Activated gamma-delta T cell treated with Interleukin-2 at 50 U/mL for 16 hours (primary cell): Measurements from ENCODE around the gene CCDC28A.

ENCODE experiments used
- DNase-seq: peaks from one replicate; pipeline ENCODE4 v3.0.0-alpha.2; 2020

The CCDC28A gene

DNA sequence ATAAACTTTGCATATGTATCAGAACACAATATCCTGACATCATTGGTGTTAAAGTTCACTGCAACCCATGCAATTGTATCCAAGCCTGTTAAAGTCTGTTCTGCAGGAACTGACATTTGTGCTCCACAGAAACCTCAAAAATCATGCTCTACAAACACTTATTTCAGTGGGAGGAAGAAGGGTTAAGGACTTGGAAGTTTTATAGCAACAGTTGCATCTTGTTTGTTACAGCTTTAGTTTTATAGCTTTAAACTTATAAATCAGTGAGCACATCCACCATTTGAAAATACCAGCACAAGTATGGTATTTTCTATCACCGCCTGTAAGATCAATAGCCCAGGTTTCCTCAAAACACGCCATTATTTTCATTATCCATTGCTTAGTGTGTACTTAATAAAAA, 23.2 kb downstream of the CCDC28A start:
- no peak for DNase-seq

DNA sequence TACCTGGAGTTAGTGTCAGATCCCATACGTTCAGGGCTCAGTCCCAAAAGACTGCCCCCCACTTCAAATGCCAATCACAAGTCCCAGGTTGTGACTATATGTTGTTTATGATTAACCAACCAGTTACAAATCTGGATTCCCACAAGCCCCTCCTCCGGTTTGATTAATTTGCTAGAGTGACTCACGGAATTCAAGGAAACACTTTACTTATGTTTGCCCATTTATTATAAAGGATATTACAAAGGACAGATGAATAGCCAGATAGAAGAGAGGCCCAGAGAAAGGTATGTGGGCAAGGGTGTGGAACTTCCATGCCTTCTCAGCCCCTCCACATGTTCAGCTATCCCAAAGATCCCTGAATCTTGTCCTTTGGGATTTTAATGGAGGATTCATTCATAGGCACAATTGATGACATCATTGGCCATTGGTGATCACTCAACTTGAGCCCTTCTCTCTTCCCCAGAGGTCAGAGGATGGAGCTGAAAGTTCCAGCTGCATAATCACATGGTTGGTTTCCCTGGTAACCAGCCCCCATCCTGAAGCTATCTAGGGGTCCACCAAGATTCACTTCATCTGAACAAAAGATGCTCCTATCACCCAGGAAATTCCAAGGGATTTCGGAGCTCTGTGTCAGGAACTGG, 24.4 kb downstream of the CCDC28A start:
- no peak for DNase-seq

DNA sequence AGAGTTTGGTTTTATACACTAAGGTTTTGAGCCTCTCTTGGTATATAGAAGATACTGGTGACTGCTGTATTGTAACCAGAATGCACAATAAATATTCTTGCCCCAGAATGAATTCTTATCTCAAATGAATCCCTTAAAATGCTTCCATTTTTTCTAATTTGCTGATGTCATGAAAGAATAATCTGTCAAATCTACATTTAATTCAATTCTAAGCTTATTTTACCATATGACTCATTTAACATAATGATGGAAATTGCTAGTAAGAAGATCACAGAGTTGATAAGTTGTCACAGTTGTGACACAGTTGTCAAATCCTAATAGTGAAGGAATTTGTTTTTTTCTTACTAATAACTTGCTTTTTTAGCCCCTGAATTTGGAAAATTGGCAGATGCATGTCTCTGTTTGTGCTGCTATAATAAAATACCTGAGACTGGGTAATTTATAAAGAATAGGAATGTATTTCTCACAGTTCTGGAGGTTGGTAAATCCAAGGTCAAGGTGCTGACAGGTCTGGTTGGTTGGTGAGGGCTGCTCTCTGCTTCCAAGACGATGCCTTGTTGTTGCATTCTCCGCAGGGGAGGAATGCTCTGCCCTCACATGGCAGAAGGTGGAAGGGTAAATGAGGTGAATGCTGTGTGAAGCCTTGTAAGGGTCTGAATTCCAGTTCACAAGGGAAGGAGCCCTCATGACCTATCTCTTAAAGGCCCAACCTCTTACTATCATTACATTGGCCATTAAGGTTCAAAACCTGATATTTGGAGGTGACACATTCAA, 27.0 kb downstream of the CCDC28A start:
- DNase-seq = no peak

DNA sequence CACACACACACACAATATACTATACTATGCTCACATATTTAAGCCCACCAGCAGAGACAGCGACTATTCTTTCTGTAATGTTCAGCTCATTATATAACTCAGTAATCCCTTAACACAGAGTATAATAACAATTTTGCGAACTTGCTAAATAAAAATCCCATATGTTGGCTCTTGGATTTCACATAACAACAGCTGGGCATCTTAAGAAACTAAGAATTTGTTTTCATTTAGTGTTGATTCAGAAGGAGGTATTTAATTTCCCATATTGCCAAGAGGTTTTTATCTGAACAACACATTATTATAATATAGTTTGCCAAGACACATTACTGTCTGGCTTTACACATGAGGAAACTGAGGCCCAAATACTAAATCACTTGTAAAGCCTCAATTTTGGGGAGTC, 29.8 kb downstream of the CCDC28A start:
- no peak for DNase-seq

DNA sequence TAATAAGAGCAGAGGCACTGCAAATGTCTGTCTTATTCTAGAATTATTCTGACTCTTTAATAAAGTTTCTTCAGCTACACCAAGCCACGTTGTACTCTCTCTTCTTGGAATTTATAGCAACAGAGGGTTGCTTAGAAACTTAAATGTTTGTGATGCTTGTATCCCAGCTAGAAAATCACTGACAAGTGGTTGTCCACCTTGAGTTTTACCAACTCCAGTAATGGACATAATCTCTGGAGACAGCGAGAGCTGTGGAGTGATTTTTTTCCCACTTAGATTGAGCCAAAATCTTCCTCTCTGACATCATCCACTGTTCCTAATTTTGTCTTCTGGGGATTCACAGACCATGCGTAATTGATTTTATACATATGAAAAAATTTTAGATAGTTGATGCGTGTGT, 30.3 kb downstream of the CCDC28A start:
- DNase-seq = no peak

DNA sequence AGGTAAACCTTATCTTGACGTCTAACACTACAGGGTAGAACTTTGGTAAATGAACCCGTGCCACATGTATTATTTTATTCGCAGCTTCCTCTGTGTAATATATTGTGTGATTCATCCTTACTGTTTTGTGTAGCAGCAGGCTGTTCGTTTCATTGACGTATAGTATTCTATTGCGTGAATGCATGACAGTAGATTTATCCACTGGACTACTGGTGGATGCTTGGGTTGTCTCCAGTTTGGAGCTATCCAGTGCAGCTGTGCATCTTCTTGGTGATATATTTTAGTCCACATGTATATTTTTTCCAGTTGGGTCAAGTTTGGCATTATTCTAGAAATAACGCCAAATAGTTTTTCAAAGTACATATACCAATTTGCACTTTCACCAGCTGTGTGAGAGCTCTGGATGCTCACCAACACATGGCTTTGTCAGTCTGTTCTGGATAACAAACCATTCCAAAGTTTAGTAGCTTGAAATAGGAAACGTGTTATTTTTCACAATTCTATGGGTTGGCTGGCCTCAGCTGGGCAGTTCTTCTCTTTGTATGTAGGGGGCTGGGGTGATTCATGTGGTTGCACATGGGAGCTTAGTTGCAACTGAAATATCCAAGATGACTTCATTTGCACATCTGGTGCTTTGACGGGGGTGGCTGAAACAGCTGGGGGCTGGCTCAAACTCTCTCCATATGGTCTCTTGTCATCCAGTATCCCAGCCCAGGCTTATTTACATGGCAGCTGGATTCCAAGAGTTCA, 31.6 kb downstream of the CCDC28A start:
- no peak for DNase-seq

DNA sequence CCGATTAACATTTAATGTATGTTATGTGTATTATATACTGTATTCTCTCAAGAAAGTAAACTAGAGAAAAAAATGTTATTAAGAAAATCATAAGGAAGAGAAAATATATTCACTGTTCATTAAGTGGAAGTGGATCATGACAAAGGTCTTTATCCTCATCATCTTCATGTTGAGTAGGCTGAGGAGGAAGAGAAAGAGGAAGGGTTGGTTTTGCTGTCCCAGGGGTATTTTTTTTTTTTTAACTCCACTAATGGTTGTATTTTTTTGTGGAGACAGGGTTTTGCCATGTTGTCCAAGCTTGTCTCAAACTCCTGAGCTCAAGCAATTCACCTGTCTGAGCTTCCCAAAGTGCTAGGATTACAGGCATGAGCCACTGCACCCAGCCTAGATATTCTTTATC, 33.3 kb downstream of the CCDC28A start:
- DNase-seq = no peak

DNA sequence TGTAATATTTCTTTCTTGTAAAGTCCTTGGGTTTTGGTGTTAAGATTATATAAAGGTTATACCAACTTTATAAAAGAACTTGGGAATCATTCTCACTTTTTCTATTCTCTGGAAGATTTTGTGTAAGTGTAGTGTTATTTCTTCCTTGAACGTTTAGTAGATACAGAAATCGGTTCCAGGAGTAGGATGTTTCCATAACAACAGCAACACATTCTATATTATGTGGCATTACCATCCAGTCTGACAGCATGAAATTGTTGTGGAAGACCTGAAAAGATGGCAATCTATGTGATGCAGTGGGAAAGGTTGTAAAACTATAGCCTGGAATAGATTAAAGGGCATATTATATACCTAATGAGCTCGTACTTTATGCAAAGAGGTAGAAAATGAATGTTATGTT, 36.1 kb downstream of the CCDC28A start:
- DNase-seq = no peak

DNA sequence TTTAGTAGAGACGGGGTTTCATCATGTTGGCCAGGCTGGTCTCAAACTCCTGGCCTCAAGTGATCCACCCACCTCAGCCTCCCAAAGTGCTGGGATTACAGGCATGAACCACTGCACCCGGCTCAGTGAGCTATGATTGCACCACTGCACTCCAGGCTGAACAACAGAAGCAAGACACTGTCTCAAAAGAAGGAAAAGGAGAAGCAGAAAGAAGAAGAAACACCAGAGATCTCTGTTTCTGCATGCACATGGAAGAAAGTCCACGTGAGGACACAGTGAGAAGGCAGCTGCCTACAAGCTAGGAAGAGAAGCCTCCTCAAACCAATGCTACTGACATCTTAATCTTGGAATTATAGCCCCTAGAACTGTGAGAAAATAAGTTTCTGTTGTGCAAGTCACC, 38.3 kb downstream of the CCDC28A start:
- DNase-seq = no peak

DNA sequence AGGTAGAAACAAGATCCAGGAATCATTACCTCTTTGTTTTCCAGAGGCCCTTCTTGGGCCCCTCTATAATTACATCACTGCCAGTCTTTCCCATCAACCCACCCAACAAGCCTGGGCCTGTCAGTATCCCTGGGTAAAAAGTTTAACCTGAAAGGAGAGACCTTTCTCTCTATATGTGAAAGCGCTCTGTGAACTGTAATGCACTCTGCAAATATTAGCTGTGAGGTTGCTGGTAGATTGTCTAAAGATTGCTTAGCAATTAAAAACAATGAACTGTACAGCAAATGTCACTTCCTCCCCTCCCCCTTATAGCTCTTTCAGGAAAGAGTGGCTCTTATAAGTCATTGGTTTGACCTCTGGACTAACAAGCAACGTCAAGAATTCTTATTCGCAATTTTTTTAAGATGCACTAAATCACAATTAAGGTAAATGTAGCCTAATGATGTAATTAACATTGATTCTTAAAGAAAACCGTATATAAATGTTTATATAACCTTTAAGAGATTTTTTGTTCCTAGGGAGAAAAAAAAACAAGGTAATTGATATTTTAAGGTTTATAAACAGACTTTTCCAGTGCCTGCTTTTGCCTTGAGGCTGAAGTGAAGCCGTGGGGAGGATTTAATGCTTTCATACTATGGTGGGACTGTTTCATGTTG, 40.7 kb downstream of the CCDC28A start:
- no peak for DNase-seq

DNA sequence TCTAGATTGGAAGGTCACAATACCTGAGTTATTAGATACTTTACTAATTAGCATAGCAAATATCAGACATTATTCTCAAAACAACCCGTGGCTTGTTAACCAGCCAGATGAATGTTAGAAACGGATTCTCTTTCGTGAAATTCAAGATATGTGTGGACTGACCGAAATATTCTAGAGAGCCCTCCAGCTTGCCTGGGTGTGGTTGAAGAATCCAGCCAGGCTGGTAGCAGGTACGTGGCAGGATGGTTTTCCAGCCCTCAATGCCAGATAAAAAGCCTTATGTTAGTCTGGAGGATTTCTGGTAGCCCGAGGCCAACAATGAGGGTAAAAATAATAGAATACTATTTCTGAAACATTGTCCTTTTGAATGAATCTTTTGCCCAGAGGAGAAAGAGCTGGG, 41.7 kb downstream of the CCDC28A start:
- no peak for DNase-seq

DNA sequence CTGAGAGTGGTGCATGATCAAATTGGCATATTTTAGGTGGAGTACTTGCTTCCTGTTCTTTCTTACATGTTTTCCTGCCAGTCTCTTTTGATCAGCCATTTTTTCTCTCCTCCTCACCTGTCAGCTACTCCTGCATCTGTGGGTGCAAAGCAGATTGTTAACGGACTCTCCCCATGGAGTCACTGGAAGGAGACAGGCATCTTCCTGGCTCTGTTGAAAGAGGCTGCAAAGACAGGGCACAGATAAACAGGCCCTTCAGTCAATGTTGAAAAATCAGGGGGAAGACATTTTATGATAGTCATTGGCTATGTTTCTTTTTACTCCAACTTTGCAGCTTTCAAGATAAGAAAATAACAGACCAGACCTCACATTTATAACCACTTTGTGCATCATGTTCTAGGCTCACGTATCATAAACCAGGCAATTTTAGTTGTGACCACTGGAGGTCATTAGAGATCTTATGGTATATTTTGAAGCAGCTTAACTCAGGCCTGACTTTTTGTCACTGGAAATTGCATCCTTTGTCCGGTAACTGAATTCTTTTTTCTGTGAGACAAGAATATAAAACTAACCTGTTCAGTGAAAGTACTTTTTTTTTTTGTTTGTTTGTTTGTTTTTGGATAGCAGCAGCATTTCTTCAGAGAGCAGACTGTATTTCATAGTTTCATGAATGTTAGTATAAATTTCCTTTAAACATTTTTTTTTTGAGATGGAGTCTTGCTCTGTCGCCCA, 42.4 kb downstream of the CCDC28A start:
- no peak for DNase-seq

DNA sequence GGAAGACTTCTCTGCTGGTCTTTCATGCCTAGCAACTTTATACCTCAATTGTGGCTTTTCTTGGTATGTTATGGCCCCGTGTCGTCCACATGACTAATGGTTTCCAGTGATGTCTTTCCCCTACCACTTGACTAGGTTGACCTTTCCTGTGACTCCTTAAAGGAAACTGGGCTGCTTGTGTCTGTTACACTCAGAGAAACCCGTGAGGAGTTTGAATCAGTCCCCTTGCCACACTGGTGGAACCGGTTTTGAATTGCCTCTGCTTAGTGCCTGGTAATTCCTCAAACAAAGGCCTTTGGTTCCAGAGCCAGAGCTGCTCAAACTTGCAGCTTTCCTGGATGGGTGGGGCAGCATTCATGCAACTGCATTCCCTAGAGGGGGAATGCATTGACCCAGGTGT, 44.2 kb downstream of the CCDC28A start:
- DNase-seq = no peak

DNA sequence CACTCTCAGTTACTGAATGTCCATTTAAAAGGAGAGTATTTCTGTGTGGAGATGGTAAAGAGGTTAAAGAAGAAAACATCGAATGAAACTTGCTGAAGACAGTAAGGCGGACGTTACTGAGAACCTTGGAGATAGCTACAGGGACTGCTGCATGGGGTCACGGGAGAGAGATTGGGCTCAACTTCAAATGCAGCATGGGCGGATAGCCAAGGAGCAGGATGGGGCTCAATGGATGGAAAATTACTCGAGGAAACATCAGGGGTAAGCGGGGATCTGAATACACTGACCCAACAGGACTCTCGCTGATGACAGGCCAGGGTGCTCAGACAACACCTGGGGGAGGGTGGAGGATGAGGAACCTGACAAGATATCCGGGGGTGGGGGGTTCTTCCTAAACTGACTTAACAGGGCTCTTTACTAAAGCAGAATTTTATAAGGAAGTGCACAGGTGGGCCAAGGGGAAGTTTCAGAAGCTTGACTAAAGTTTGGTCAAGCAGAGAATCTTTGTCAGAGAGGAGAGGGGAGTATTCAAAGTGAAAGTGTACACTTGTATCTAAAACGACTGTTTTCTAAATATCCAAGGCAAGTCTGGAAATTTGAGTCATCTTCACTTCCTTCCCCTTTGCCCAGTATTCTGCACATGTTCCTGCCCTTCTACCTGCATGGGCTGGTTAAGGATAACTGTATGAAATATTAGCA, 45.1 kb downstream of the CCDC28A start:
- DNase-seq = no peak

DNA sequence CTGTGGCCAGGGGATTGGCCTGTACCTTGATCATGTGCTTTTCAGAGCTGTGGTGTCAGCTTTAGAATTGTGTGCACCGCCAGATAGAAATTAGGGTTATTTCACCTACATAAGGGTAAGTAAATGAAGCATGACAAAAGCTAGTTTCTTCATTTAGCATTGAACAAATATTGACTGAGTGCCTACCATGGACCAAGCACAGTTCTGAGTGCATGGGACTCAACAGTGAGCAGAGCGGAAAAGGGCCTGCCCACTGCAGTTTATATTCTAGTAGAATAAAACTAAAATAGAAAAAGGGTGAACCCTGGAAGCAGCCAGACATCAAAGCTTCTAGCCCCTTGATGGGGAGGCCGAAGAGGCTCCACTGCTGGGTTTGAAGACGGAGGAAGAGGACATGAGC, 48.0 kb downstream of the CCDC28A start:
- DNase-seq = no peak

DNA sequence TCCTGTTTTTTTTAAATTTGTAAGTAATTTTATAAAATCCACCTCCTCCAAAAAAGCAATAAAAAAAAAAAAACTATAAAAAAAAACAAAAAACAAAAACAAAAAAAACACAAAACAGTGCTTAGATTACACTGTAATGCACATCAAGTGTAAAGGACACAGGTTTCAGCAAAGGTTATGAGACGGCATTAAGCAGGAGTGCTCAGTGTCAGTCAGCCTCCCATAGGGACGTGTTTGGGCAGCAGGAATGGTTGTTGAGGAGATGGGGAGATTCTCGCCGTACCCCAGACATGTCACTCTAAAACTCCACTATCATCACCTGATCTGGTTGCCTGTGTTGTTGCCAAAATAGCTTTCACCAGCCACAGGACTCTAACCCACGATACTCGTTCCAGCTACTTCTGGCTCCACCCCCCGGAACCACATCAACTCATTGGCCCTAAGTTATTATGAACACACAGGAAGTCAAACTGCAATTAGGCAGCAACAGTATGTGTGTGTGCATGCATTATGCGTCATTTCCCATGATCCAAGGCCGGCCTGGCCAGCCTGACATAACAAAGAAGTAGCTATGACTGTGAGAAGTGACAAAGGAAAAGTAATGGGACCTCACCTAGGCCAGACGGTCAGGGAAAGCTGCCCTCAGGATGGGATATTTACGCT, 51.0 kb downstream of the CCDC28A start:
- no peak for DNase-seq

DNA sequence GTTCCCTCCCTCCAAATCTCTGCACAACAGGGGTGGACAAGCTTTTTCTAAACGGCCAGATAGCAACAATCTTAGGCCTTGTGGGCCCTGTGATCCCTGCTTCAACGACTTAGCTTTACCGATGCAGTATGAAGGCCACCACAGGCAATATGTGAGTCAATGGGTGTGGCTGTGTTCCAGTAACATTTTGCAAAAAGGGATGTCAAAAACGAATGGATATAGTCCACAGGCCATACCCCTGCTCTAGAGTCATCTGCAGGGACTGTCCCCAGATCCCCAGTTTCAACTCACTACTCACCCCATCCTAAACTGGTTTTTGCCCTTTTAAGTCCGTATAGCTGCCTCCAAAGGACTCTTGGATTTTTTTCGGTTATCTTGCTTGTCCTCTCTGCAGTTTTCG, 56.7 kb downstream of the CCDC28A start:
- DNase-seq = no peak

DNA sequence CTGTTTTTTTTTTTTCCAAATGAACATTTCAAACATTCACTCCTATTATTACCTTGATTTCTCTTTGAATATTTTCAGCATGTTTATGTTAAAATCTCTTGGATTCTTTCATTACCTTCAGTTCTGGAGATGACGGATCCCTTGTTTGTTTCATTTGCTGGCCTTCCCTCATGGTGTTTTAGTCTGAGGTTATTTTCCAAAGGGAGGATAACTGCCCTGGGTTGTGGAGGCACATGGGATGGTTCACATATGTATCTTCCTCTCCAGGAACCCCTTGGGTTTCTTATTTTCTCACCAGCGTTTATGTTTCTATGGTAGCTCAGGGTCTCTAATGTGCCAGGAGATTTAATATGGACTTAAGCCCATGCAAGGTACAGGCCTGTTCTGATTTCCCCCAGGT, 58.6 kb downstream of the CCDC28A start:
- no peak for DNase-seq

DNA sequence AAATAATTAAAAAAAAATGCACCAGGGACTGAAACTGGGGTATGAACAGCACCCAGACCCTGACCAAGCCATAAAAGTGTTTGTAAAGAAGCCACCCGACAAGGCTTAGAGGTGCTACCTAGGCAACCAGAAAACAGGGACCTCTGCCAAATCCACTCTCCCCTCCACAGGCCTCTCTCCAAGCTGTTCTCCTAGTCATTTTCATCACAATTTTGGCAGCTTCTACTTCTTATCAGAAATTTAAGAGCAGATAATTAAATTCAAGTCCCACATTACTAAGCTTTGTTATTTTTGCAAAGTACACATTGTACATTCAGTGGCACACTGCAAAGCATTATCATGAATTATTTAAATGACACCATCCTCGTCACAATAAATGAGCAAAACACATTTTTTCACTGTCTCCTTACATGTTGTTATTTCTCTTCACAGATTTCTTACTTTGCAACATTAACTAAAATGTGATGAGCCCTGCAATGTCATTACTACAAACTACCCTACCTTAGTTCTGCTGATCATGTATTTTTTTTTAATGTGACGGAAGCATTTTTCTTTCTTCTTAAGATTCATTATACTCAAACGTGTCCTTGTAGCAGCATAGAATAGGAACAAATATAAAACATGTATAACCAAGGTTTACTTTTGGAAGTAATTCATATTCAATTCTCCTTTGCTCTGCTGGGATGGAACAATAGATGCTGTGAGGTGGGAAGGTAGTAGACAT, 60.4 kb downstream of the CCDC28A start:
- no peak for DNase-seq

DNA sequence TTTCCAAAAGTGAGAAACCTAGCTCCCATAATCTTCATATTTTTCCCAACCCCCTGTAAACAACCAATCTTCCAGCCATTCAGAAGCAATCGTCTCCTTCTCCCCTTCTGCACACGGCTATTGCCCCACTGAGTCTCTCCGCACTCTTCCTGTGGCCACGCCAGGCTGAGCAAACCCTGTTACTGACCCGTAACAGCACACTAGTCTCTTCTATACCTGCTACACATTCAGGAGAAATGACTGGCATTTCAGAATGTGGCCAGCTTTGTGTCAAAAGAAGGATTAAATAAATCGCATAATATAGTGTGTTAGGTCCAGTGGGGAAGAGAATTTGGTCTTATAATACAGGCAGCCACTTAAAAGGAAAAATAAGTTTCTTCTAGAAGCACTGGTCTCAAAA, 63.7 kb downstream of the CCDC28A start:
- DNase-seq = no peak
